Activated CD8-positive, alpha-beta memory T cell treated with anti-CD3 and anti-CD28 coated beads, Interleukin-2, amount 50 U/mL, for 1 hour (primary cell): ENCODE results near the gene RINT1.

Experiments
- DNase-seq: peaks from one replicate; pipeline ENCODE4 v3.0.0-alpha.2; 2020; ENCODE audit errors: extremely low read depth

Gene RINT1

GRCh38 chr7:105599551-105599950 lies 67.5 kb downstream of the RINT1 start:
- no peak for DNase-seq

GRCh38 chr7:105600720-105601550 lies 68.9 kb downstream of the RINT1 start:
- no peak for DNase-seq

GRCh38 chr7:105602325-105603305 lies 70.6 kb downstream of the RINT1 start:
- DNase-seq: no peak

GRCh38 chr7:105610165-105610930 lies 78.3 kb downstream of the RINT1 start:
- no peak for DNase-seq

GRCh38 chr7:105611856-105612775 lies 80.1 kb downstream of the RINT1 start:
- DNase-seq: no peak

- no peak for DNase-seq
These were observed 80.8 kb downstream of the RINT1 start for GRCh38 chr7:105612806-105613205.

GRCh38 chr7:105613611-105614330 lies 81.8 kb downstream of the RINT1 start:
- no peak for DNase-seq

- no peak for DNase-seq
These were observed 82.4 kb downstream of the RINT1 start for GRCh38 chr7:105614341-105614840.
